HepG2 (cell line): Measurements from ENCODE around the gene CATSPERD. TPM values are rescaled to one million over a fixed set of nuclear protein-coding genes. Genes with fewer than 3 reads are reported as not detected.

Experiments
- FOXA1 ChIP-seq, 2 experiments: fragments of 450-650 bp in 1 of 2; sonication (generic) in 1 of 2; formaldehyde crosslinking in 1 of 2; IDR thresholded peaks; 2 replicates each; pipeline versions ENCODE4 v1.4.0 to v1.6.1; 2016 to 2020; ENCODE audit warnings: missing genetic modification reagents in 1 of 2
- HDAC1 ChIP-seq: sonication (generic); formaldehyde crosslinking; IDR thresholded peaks from 2 replicates; pipeline ENCODE4 v1.5.1; 2020; ENCODE audit warnings: mild to moderate bottlenecking, missing genetic modification reagents
- SALL2 ChIP-seq: sonication (generic); formaldehyde crosslinking; IDR thresholded peaks from 2 replicates; pipeline ENCODE4 v1.8.1; 2023; ENCODE audit warnings: mild to moderate bottlenecking, missing genetic modification reagents, inconsistent platforms
- SCMH1 ChIP-seq: sonication (generic); formaldehyde crosslinking; IDR thresholded peaks from 2 replicates; pipeline ENCODE4 v1.9.0; 2021; ENCODE audit warnings: missing genetic modification reagents, mild to moderate bottlenecking, borderline replicate concordance
- TGIF2 ChIP-seq: IDR thresholded peaks from 2 replicates; pipeline ENCODE4 v1.6.1; 2016; ENCODE audit warnings: control low read depth, missing compliant biosample characterization
- ZFX ChIP-seq: sonication (generic); formaldehyde crosslinking; IDR thresholded peaks from 2 replicates; pipeline ENCODE4 v1.4.0; 2020; ENCODE audit warnings: mild to moderate bottlenecking, low read depth, missing genetic modification reagents, moderate library complexity
- ZNF552 ChIP-seq: sonication (generic); formaldehyde crosslinking; IDR thresholded peaks from 2 replicates; pipeline ENCODE4 v1.9.0; 2022; ENCODE audit warnings: missing genetic modification reagents, mild to moderate bottlenecking, borderline replicate concordance
- ZNF790 ChIP-seq: sonication (generic); formaldehyde crosslinking; IDR thresholded peaks from 2 replicates; pipeline ENCODE4 v1.8.0; 2022; ENCODE audit warnings: missing genetic modification reagents, mild to moderate bottlenecking, borderline replicate concordance
- polyA plus RNA-seq, 8 experiments: library from polyadenylated mRNA; depleted of rRNA in 3 of 8; stranded (reverse) in 7 of 8; unstranded in 1 of 8; fragments of >200 nt; fragmentation: Illumina TruSeq in 4 of 8; extraction: Trizol in 4 of 8; gene quantifications; 2 replicates each; pipeline versions ENCODE4 v1.2.1 to v1.2.3, GENCODE V29; 2011 to 2016; ENCODE audit warnings: low read depth in 4 of 8, missing spikeins in 1 of 8, mixed read lengths in 1 of 8; ENCODE audit not compliant: insufficient read depth in 1 of 8
- total RNA-seq, 5 experiments: library from RNA; depleted of rRNA; stranded (reverse); fragments of >200 nt; fragmentation: Illumina TruSeq; extraction: Trizol; gene quantifications; 2 replicates each; pipeline ENCODE4 v1.2.3, GENCODE V29; 2016; ENCODE audit warnings: low read depth in 1 of 5
- TF ChIP-seq, protein P1 (sequence below): sonication (generic); formaldehyde crosslinking; IDR thresholded peaks from 2 replicates; pipeline ENCODE4 v1.5.1; 2020; ENCODE audit warnings: mild to moderate bottlenecking, missing genetic modification reagents, moderate library complexity
- TF ChIP-seq, protein P2 (sequence below): sonication (generic); formaldehyde crosslinking; IDR thresholded peaks from 2 replicates; pipeline ENCODE4 v1.4.0; 2020; ENCODE audit warnings: low read depth, mild to moderate bottlenecking, missing genetic modification reagents
- TF ChIP-seq, protein P3 (sequence below): sonication (generic); formaldehyde crosslinking; IDR thresholded peaks from 2 replicates; pipeline ENCODE4 v1.4.0; 2020; ENCODE audit warnings: mild to moderate bottlenecking, low read depth, missing genetic modification reagents
- TF ChIP-seq, protein P4 (sequence below): sonication (generic); formaldehyde crosslinking; IDR thresholded peaks from 2 replicates; pipeline ENCODE4 v1.4.0; 2020; ENCODE audit warnings: missing genetic modification reagents

CATSPERD gene
- total and polyA plus RNA-seq, 2 of the 13 experiments (the other 11 are each of a cell fraction or from before 2014, with no cell fraction given) = 0.04 TPM; not detected in 1

DNA sequence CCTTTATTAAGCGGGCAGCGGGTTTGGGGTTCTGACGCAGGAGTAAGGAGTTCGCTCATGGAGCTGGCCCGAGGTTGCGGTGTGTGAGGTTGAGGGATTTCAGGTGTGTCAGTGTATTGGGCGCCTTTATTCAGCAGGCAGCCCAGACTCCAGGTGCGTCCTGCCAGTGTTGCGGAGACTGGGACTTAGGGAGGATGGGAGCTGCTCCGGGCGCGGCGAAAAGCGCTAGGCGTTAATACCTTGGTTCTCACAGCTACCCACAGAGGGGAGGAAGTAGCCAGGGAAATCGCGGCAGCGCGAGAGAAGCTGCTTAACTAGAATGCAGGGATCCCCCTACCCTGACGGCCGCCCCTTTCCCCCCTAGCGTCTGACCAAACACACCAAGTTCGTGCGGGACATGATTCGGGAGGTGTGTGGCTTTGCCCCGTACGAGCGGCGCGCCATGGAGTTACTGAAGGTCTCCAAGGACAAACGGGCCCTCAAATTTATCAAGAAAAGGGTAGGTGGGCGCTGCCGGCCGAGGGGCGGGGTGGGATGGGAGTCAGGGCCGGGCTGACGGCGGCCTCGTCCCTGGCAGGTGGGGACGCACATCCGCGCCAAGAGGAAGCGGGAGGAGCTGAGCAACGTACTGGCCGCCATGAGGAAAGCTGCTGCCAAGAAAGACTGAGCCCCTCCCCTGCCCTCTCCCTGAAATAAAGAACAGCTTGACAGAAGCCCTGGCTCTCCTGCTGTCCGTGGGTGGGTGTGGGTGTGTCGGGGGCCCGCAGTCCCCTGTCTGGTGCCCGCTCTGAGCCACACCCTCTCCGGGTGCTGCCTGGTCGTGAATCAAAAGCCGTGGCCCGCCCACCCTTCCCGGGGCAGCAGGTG is 29.2 kb upstream of the CATSPERD start (continued):
- TF ChIP-seq HDAC1 (CRISPR knock-in tag) (peak; percentile 34), SCMH1 (CRISPR knock-in tag) (no peak), ZNF552 (CRISPR knock-in tag) (no peak), FOXA1 (IDR thresholded peaks at IDR 0.05) (no peak), FOXA1 (CRISPR knock-in tag; IDR thresholded peaks at IDR 0.05) (no peak), TGIF2 (CRISPR knock-in tag) (0 out of 2 replicates have a peak, but pooled peaks have one; percentile 10), ZFX (CRISPR knock-in tag) (no peak), ZNF790 (CRISPR knock-in tag) (no peak), SALL2 (CRISPR knock-in tag) (no peak)
- TF ChIP-seq, protein P1, sequence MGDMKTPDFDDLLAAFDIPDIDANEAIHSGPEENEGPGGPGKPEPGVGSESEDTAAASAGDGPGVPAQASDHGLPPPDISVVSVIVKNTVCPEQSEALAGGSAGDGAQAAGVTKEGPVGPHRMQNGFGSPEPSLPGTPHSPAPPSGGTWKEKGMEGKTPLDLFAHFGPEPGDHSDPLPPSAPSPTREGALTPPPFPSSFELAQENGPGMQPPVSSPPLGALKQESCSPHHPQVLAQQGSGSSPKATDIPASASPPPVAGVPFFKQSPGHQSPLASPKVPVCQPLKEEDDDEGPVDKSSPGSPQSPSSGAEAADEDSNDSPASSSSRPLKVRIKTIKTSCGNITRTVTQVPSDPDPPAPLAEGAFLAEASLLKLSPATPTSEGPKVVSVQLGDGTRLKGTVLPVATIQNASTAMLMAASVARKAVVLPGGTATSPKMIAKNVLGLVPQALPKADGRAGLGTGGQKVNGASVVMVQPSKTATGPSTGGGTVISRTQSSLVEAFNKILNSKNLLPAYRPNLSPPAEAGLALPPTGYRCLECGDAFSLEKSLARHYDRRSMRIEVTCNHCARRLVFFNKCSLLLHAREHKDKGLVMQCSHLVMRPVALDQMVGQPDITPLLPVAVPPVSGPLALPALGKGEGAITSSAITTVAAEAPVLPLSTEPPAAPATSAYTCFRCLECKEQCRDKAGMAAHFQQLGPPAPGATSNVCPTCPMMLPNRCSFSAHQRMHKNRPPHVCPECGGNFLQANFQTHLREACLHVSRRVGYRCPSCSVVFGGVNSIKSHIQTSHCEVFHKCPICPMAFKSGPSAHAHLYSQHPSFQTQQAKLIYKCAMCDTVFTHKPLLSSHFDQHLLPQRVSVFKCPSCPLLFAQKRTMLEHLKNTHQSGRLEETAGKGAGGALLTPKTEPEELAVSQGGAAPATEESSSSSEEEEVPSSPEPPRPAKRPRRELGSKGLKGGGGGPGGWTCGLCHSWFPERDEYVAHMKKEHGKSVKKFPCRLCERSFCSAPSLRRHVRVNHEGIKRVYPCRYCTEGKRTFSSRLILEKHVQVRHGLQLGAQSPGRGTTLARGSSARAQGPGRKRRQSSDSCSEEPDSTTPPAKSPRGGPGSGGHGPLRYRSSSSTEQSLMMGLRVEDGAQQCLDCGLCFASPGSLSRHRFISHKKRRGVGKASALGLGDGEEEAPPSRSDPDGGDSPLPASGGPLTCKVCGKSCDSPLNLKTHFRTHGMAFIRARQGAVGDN (CRISPR knock-in tag) = peak; percentile 39
- TF ChIP-seq, protein P2, sequence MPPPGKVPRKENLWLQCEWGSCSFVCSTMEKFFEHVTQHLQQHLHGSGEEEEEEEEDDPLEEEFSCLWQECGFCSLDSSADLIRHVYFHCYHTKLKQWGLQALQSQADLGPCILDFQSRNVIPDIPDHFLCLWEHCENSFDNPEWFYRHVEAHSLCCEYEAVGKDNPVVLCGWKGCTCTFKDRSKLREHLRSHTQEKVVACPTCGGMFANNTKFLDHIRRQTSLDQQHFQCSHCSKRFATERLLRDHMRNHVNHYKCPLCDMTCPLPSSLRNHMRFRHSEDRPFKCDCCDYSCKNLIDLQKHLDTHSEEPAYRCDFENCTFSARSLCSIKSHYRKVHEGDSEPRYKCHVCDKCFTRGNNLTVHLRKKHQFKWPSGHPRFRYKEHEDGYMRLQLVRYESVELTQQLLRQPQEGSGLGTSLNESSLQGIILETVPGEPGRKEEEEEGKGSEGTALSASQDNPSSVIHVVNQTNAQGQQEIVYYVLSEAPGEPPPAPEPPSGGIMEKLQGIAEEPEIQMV (CRISPR knock-in tag) = no peak
- TF ChIP-seq, protein P3, sequence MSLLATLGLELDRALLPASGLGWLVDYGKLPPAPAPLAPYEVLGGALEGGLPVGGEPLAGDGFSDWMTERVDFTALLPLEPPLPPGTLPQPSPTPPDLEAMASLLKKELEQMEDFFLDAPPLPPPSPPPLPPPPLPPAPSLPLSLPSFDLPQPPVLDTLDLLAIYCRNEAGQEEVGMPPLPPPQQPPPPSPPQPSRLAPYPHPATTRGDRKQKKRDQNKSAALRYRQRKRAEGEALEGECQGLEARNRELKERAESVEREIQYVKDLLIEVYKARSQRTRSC (CRISPR knock-in tag) = no peak
- TF ChIP-seq, protein P4, sequence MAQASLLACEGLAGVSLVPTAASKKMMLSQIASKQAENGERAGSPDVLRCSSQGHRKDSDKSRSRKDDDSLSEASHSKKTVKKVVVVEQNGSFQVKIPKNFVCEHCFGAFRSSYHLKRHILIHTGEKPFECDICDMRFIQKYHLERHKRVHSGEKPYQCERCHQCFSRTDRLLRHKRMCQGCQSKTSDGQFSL (CRISPR knock-in tag) = peak; percentile 52; the same call in 1 of the 2 replicates
